Daoy (cell line): ENCODE data around the gene LRTM1. TPM values are rescaled to one million over a fixed set of nuclear protein-coding genes. Genes with fewer than 3 reads are reported as not detected.
A peak's percentile ranks its signal among the peaks of the same experiment; 100 is the strongest.

Experiments
- DNase-seq: peaks from one replicate; pipeline ENCODE4 v3.0.0-alpha.2; 2015; ENCODE audit warnings: low read depth
- total RNA-seq: library from RNA; depleted of rRNA; stranded (reverse); fragments of >200 nt; shearing (Covaris generic); gene quantifications from 2 replicates; pipeline ENCODE4 v1.2.3, GENCODE V29; 2014; rRNA removed

LRTM1 gene
- total RNA-seq, result not detected in 2 replicates

- DNase-seq, result no peak
Observed at GRCh38 chr3:54928046-54928770, at the start of gene LRTM1. TSS of gene LRTM1 (minus strand) at chr3:54928059. CDS start at chr3:54927911, 148 bp downstream.

GRCh38 chr3:54977439-54977838 is 49.6 kb upstream of the LRTM1 start:
- DNase-seq, result no peak

GRCh38 chr3:54970895-54971294 is 43.0 kb upstream of the LRTM1 start:
- DNase-seq, result no peak

GRCh38 chr3:54969652-54970051 is 41.8 kb upstream of the LRTM1 start:
- no peak for DNase-seq

GRCh38 chr3:54968546-54969172 is 40.8 kb upstream of the LRTM1 start:
- peak; percentile 62 for DNase-seq

- no peak for DNase-seq
Observed at GRCh38 chr3:54967731-54968161, 39.9 kb upstream of the LRTM1 start.

- no peak for DNase-seq
Observed at GRCh38 chr3:54966979-54967378, 39.1 kb upstream of the LRTM1 start.

- peak; percentile 84 for DNase-seq
Observed at GRCh38 chr3:54965746-54966145, 37.9 kb upstream of the LRTM1 start.

- no peak for DNase-seq
Observed at GRCh38 chr3:54964081-54964480, 36.2 kb upstream of the LRTM1 start.

- no peak for DNase-seq
Observed at GRCh38 chr3:54963641-54964040, 35.8 kb upstream of the LRTM1 start.

GRCh38 chr3:54962200-54962599 is 34.3 kb upstream of the LRTM1 start:
- DNase-seq, result no peak

- DNase-seq, result no peak
Observed at GRCh38 chr3:54960701-54961100, 32.8 kb upstream of the LRTM1 start.

- DNase-seq, result no peak
Observed at GRCh38 chr3:54960082-54960481, 32.2 kb upstream of the LRTM1 start.

- peak; percentile 78 for DNase-seq
Observed at GRCh38 chr3:54957711-54958110, 29.9 kb upstream of the LRTM1 start.

GRCh38 chr3:54955941-54956340 is 28.1 kb upstream of the LRTM1 start:
- no peak for DNase-seq

GRCh38 chr3:54955496-54955895 is 27.6 kb upstream of the LRTM1 start:
- DNase-seq, result no peak

- no peak for DNase-seq
Observed at GRCh38 chr3:54954521-54954920, 26.7 kb upstream of the LRTM1 start.

GRCh38 chr3:54954022-54954421 is 26.2 kb upstream of the LRTM1 start:
- DNase-seq, result peak; percentile 82

GRCh38 chr3:54951405-54951804 is 23.5 kb upstream of the LRTM1 start:
- DNase-seq, result peak; percentile 92

- no peak for DNase-seq
Observed at GRCh38 chr3:54950391-54951003, 22.6 kb upstream of the LRTM1 start.

- DNase-seq, result peak; percentile 32
Observed at GRCh38 chr3:54949491-54950044, 21.7 kb upstream of the LRTM1 start.

GRCh38 chr3:54941690-54942362 is 14.0 kb upstream of the LRTM1 start:
- no peak for DNase-seq
